ENCODE data around the gene DDI2.

DDI2 gene

DNA sequence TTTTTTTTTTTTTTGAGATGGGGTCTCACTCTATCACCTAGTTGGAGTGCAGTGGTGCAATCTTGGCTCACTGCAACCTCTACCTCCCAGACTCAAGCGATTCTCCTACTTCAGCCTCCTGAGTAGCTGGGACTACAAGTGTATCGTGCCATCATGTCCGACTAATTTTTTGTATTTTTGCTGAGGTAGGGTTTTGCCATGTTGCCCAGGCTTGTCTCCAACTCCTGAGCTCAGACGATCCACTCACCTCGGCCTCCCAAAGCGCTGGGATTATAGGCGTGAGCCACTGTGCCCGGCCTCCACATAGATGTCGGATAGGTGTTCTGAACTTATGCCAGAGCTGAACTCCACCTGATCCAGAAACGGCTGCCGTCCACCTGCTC lies 87.9 kb downstream of the DDI2 start:
- DNase-seq, result no peak

DNA sequence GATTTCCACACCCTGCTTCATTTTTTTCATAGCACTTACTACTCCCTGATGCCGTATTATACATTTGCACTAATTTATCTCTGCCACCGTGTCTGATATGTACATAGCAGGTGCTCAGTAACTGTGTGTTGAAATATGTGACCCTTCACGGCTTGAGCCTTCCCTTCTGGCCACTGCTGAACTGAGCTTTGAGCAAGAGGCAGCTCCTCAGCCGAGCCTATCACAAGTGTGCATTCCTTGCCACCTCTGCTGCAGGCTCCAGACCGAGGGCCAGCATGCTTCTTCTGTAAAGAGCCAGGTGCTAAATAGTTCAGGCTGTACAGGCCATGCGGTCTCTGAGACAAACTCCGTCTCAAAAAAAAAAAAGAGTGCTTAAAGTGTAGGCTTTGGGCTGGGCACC lies 89.5 kb downstream of the DDI2 start:
- DNase-seq, result no peak

DNA sequence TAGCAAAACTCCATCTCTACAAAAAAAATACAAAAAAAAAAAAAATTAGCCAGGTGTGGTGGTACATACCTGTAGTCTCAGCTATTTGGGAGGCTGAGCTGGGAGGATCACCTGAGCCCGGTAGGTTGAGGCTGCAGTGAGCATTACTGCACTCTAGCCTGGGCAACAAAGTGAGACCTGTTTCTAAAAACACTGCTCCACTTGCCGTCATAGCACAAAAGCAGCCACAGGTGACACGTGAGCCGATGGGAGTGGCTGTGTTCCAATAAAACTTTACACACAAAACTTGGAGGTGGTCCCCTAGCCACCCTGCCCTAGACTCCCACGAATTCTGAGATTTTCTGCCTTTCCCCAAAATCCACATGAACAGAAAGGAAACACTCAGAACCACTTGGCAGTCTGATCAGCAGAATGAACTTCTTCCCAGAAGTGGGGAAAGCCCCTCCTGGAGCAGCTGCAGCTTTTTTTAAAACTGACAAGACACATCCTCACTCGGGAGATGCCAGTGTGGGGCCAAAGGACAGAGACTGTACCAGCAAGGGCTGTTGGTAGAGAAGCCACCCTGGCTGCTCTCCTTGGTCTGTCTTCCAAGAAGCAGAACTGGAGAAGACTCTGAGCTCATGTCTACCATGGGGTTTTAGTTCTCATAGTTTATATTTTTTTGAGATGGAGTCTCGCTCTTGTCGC lies 90.1 kb downstream of the DDI2 start:
- no peak for DNase-seq

DNA sequence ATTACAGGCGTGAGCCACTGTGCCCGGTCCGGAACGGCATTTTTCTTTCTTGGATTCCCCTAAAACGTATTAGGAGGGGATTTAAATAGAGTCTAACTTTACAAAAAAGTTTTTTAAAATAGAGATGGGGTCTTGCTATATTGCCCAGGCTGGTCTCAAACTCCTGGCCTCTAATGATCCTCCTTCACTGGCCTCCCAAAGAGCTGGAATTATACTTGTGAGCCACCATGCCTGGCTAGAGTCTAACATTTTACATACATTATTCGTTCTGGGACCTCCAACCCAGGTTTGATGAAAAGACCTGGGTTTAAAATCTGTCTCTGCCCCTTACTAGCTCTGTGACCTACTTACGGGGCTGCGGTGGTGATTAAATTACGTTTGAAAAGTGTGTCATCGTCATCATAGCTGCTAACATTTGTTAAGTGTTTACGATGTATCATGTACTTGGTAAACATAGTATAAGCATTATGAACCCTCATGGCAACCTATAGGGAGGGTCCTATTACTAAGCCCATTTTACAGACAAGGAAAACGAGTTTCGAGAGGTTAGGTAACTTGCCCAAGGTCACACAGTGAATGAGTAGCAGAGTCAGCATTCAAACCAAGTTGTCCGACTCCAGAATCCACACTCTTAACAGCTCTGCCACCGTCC lies 91.4 kb downstream of the DDI2 start:
- no peak for DNase-seq

DNA sequence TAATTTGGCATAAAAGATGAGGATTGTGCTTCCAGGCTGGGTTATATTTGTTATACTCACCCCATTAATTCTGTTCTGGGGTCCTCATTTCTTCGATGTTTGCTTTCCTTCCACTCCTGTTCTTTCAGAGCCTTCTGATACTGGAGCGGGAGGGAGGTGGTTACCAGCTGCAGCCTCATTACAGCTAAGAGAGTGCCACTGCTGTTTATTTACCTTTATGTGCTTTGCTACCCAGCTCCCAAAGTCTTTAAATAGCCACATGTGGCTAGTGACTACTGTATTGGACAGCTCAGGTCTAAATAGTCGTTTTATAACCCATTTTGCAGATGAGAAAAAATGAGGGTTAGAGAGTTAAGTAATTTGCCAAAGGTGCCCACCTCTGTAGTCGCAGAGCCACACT lies 92.0 kb downstream of the DDI2 start:
- no peak for DNase-seq

DNA sequence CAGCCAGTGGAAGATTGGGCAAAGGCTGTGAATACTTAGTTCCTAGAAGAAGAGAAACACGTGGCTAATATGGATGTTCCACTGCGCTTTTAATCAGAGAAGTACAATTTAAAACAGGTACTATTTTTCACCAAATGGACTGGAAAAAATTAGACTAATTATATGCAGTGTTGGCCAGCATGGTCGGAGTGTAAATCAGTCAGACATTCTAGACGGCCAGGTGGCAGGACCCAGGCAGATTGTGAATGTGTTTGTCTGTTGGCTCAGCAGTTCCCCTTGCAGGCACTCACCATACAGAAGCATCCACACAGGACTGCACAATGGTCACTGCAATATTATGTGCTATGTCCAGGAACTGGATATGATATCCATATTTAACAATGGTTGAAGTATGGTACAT lies 94.9 kb downstream of the DDI2 start:
- no peak for DNase-seq

DNA sequence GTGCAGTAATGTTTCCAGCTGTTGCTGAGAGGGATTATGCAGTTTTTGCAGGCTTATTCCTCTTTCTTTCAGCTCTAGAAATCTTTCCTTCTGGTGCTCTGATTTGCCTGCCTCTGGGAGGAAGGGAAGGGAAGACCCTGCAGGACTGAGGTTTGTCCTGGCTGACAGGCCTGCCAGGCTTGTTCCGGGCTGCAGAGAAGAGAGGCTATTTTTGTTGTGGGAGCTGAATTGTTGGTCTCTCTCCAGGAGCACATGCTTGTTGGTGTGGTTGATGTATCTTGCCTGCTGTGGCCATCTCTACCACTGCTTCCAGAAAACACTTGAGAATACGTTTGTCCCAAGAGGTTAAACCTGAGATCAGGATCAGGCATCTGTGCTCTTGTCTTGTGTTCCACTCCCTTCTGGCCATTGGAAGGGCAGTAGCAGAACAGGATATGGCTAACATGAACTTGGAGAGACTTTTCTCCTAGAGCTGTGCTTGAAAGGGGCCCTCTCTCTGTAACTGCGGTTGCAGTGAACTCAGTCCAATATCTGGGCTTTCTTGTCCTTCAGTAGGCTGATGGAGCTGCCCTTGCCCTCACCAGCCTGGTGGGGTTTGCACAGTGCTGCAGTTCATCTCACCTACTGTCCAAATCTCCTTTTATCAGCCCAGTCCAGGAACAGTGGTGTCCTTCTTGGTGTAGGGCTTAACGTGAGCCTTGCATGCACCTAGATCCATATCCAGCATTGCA lies 97.3 kb downstream of the DDI2 start:
- DNase-seq, result no peak

DNA sequence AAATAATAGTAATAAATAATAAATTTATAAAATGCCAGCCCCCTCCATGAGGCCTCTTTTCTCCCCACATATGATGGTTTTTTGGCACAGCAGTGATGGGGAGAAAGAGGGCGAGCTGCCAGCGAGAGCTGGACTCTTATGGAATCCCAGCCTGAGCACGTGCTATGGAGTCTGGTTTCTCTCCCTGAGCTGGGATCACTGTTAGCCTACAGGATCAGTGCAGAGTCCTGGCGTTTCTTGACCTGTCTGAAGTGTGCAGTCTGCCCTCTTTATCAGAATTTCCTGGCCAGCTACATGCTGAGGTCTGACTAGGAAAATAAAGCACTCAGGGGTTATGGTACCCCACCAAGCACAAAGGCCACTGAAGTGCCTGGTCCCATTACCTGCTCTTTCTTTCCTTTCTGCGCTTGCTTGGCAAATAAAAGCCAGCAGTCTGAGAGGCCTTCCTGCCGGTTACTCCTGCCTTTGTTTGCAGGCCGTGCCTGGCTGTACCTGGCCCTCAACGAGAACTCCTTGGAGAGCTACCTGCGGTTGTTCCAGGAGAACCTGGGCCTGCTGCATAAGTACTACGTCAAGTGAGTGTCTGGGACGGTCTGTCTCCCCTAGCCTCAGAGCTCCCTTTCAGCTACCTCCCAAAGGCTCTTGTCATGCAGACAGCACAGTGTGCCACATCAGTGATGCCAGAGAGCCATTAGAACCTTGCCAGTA lies 100.3 kb downstream of the DDI2 start:
- DNase-seq, result no peak

DNA sequence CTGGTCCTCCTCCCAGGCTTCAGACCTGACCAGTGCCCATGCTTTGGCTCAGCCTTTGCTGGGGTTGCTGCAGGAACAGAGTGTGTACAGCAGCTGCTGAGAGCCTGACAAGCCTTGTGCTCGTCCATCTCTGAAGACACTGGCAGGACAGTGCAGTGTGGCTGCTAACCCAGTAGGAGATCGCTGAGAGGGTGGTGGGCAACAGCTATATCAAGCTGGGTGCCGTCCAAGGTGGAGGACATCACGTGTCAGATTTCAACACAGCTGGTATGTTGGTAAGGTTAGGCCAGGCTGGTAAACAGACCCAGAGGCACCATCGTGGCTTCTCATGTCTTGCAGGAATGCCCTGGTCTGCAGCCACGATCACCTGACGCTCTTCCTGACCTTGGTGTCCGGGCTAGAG lies 100.9 kb downstream of the DDI2 start:
- no peak for DNase-seq

All from SHP77 treated with DMSO at 0.1 percent for 48 hours (cell line).